ENCODE data around the gene SLC30A9.
A peak's percentile ranks its signal among the peaks of the same experiment; 100 is the strongest.

The SLC30A9 gene

DNA sequence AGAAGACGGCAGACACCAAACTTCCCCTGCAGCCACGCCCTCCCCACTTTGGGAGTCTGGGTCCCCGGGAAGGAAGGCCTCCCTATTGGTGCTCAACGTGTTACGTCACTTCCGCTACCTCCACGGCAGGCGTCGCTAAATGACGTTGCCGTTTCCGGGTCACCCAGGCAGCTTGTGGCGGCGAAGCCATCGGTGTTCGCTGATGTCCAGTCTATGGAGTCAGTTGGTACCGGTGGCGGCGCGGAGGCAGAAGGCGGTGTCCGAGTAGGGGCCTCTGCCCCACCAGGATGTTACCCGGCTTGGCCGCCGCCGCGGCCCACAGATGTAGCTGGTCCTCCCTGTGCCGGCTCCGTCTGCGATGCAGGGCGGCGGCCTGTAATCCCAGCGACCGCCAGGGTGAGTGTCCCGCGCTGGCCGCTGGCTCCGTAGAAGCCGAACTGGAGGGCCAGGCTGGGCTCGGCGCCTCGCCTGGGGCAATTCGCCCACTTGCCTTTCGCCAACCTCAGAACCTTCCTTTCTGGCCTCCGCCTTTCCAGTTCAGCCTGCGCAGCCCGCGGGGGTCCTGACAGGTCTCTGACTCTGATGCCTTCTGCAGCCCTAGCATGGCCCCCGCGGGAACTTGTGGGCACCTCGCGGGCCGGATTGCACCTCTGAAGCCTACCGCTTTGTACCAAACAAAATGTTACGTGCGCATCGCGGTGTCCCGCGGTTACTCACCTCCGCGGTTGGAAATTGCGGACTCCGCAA, at the start of gene SLC30A9:
SLC30A9 (plus strand) TSS at position 166 of the 747 bp plus-strand sequence; CDS start at position 288, 122 bp downstream.
- DNase-seq (ENCODE audit: low read depth) = peak; percentile 85

DNA sequence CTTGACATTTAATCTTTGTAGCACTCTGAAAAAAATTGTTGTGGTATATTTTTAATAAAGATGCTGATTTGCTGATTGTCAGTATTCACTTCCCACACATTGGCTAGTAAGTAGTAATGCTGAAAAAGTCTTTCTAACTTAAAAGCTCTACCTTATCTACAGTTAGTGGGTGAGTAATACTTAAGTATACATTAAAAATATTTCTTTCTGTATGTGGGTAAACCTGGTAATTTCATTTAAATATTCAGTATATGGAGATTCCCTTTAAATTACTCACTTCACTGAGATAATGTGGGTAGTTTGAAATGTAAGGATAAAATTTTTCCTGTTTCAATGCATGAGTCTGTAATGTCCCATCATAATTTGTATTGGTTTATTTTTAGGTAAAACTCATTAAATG, 49.5 kb upstream of the SLC30A9 start:
- no peak for DNase-seq (ENCODE audit: low read depth)

DNA sequence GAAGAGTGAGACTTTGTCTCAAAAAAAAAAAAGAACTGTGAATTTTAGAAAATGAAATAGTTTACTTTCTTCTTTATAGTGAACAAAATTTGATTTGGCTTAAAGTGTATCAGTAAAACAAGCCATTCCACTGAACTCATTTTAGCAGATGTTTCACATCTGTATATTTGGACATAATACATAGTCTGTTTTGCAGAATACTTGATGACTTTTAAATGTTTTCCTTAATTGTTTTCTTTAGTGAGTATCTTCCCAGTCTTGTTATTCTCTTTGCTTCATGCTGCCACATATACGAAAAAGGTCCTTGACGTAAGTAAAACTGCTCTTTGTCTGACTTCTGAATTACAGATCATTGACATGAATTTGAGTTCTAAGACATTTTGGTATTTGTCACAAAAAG, 46.8 kb upstream of the SLC30A9 start:
- no peak for DNase-seq (ENCODE audit: low read depth)

DNA sequence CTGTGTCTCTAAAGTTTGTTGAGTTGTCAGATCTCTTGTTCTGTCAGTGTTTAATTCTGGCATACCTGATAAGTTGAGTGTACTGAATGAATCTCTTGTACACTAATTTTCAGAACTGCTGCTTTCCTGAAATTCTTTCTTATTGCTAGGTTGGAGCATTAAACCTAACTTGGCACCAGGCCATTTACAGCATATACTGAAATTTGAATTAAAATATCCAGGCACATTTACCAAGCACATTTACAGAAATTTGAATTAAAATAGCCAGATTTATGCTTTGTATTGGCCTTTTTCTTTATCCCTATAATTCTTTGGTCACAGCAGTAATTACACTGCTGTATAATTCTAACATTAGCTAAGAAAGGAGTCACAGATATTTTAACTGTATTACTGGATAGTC, 46.2 kb upstream of the SLC30A9 start:
- DNase-seq (ENCODE audit: low read depth) = no peak

DNA sequence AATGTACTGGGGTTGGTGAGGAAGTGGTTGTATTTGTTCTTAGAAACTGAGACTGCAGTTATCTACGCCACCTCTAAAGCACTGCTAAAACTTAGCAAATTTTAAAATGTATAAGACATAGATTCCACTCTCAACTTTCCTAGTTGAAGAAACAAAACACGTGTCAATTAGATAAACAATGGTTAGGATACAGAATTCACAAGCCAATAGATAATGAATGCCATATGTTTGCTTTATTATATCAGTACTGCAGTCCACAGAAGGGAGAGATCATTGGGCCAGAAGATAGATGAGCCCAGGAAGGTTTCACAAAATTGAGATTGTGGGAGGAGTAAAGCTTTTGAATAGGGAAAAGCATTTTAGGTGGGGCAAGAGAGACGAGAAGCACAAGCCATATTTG, 40.8 kb upstream of the SLC30A9 start:
- DNase-seq (ENCODE audit: low read depth) = no peak

DNA sequence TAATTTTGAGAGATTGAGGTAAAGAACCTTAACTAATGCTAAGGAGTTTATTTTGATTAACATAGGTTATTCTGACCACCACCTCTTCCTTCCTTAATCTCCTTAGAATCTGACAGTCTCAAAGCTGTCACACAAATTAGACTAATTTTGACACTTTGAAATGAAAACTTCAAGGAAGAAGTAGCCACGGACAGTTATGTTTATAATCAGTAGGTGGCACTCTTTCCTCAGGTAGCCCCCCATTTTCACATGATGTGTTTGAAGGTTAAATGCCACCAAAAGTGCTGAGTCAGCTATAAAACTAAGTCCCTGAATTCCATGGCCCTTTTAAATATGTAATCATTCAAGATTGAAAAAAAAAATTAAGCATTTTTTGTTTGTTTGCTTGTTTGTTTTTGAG, 32.7 kb upstream of the SLC30A9 start:
- DNase-seq (ENCODE audit: low read depth) = no peak

DNA sequence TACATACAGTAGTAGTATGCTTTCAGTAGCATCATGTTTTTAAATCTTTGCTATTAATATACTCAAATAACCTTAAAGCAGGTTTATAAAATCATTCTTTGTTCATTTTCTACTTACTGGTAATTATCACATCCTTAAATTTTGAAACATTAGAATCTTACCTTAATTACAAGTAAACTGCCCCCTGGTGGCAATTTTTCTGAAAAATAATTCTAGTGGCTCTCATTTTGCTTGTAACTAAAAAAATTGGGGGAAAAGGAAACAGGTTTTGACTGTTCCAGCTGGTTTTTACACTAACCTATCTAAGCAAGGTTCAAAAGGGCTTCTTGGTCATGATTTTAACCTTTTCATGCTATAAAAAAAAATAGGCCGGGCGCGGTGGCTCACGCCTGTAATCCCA, 27.2 kb upstream of the SLC30A9 start:
- DNase-seq (ENCODE audit: low read depth) = no peak

DNA sequence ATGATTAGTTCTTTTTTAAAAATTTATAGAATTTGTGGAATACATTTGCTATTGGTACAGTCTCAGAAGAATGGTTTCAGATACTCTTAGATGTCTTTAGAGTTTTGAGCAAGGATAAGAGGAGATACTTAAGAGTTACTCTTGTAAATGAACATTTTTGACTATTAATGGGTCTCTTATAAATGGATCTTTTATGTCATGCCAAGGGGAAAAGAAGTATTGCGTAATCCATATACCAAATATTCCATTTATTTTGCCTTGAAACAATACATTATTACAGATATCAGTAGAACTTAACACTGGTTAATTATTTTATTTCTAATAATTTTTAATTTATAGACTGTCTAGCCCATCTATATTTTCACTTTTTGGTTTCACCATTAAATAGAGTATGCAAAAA, 25.9 kb upstream of the SLC30A9 start:
- no peak for DNase-seq (ENCODE audit: low read depth)

DNA sequence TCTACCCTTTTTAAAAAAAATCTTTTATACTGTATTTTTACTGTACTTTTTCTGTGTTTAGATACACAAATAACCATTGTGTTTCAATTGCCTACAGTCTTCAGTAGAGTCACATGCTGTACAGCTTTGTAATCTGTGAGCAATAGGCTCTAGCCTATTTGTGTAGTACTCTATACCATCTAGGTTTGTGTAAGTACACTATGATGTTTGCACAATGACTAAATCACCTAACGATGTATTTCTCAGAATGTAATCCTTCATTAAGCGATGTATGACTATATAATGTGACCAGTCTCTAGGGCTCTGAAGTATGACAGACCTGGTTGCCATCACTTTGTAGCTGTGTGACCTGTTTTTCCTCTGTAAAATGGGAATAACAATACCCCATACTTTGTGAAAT, 22.9 kb upstream of the SLC30A9 start:
- DNase-seq (ENCODE audit: low read depth) = no peak

DNA sequence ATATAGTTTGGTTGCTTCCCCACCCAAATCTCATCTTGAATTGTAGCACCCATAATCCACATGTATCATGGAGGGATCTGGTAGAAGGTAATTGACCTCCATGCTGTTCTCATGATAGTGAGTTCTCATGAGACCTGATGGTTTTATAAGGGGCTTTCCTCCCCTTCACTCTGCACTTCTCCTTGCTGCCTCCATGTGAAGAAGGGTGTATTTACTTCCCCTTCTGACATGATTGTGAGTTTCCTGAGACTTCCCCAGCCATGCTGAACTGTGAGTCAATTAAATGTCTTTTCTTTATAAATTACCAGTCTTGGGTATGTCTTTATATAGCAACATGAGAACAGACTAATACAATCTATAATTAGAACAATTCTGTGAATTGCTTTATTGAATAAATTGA, 20.7 kb upstream of the SLC30A9 start:
- no peak for DNase-seq (ENCODE audit: low read depth)

DNA sequence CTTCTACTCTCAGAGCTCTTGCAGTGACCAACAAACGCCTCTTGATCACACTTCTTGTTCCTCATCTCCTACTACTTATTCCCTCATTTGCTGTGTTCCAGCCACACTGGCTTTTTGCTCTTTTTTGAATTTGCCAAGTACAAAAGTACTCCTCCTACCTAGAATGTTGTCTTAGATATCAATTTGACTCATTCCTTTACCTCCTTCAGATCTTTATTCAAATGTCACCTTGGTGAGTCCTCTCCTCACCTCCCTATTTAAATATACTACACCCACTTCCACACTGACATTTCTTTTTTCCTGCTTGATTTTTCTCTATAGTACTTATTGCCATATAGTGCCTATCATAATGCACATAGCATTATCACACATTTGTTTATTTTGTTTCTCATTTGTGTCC, 15.0 kb upstream of the SLC30A9 start:
- no peak for DNase-seq (ENCODE audit: low read depth)

DNA sequence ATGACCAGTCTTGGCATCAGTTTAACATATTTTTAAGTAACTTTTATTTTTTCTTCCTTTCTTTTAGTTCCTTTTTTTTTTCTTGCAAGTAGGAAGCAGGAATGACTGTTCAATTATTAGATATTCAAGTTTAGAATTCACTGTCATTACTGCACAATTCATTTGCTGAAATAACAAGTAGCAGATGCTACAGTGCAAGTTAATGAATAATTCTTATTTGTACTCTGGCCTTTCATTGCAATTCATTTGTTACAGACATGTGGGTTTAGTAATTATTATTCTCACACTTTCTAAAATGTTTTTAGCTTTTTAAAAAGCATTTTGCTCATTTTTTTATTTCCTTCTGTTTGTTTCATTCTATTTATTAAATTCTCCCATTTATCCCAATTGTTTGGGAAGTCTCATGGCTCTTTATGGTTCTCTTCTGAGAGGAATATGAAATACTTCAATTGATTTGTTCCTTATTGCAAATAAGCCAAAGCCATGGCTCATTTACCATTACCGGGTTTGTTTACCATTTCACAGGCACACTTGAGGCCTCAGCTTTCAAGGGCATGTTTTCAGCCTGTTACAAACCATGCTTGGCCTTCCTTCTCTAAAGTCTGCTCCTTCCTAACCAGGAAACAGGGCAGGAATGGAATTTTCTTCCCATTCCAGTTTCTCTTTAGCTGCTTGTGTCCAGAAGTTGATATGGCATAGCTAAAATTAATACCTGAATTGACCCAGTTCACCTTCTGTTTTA, 13.4 kb upstream of the SLC30A9 start:
- no peak for DNase-seq (ENCODE audit: low read depth)

DNA sequence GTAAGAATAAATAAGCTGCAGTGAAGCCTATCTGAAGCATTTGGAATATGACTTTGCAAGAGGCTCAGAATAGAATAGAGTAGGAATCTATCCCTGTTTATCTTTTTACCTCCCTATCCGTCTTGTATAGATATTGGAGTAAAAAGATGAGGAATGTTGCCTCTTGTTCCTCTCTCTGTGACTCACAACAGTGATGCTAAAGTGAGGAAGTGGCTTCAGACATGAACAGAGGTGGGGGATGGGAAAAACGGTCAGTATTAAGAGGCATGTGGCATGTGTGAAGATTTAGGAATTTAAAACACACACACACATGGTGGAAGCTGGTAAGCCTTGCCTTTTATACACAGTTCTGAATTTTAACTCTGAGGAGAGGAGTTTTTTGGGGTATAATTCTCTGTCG, 12.6 kb upstream of the SLC30A9 start:
- DNase-seq (ENCODE audit: low read depth) = no peak

DNA sequence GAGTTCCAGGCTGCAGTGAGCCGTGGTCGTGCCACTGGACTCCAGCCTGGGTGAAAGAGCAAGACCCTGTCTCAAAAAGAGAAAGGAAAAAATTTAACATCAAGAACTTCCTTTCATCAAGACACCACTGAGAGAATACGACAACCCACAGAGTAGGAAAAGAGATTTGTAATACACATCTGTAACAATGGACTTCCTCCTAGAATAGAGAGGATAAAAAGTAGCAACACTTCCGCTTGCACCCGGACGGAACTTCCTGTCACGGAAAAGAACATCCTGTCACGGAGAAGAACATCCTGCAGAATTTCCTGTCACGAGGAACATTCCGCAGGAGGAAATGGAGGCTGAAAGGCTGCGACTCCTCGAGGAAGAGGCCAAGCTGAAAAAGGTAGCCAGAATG, 8.9 kb upstream of the SLC30A9 start, which contains the start of gene DCAF4L1:
DCAF4L1 (plus strand) TSS at position 301 of the 400 bp plus-strand sequence; CDS start at position 338, 37 bp downstream.
- DNase-seq (ENCODE audit: low read depth) = no peak

DNA sequence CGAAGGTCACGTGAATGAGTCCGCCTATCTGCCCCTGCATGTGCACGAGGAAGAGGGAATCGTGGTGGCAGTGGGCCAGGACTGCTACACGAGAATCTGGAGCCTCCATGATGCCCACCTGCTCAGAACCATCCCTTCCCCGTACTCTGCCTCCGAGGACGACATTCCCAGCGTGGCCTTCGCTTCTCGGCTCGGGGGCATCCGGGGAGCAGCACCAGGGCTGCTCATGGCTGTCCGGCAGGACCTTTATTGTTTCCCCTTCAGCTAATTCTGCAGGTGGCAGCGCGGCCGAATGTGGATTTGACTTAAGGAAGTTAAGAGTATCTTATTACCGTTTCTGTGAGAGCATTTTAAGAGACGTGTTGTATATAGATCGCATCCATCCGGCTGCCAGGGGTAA, 7.6 kb upstream of the SLC30A9 start:
- DNase-seq (ENCODE audit: low read depth) = no peak

DNA sequence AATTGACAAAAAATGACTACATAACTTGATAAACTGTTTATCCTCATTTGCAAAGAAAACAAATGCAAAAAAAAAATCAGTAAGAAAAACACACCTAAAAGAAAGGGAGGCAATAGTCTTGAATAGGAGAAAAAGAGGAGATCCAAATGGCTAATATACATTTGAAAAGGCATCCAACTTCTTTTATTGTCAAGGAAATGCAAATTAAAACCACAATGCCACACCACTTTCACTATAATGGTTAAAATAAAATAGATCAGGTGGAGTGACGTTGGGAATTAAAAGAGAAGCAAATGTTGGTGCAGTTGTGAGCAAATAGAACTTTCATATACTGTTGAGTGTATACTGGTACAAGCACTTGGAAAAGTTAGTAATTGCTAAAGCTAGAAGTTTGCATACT, 5.2 kb upstream of the SLC30A9 start:
- DNase-seq (ENCODE audit: low read depth) = no peak

DNA sequence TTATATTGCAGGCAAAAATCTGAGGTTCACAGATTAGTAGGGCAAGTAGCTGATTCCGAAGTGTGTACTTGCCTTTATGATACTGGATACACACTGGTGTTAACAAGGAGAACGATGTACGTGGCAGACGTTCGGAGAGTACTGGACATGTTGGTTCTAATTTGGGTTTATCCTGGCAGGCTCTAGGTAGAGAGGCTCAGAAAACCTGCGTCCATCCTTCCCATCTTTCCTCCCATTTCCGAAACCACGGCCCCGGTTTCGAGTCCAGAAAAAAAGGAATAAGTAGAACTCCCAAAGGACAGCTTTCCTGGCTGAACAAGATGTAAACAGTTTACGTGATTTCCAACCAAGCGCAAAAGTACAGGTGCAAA, 351 bp upstream of the SLC30A9 start:
- DNase-seq (ENCODE audit: low read depth) = no peak

DNA sequence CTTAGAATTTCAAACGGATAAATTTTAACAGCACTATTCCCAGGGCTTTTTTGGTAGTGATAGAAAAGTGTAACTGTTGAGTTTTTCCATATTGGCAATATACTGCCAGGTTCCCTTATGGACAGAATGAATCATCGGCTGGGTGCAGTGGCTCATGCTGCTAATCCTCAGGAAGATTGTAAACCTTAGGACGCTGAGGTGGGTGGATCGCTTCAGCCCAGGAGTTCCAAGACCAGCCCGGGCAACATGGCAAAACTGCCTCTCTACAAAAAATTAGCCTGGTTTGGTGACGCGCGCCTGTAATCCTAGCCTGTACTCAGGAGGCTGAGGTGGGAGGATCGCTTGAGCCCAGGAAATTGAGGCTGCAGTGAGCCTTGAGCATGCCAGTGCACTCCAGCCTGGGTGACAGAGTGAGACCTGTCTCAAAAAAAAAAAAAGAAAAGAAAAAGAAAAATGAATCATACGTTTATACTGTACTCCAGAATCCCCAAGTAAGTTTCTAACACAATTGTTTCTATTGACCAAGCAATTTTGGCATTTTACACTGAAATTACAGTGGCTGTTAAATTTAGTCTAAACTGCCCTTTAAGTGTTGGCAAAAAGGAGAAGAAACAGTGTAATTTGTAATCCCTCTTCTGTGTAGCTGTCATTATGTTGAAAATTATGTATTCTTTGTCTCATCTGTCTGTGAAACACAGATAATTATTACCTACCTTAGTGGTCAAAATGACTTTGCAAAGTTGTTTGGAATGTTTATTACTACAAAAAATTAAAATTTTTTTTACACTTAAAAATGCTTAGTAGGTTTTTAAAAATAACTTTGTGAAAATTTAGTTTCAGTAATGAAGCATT, 1.8 kb downstream of the SLC30A9 start:
- no peak for DNase-seq (ENCODE audit: low read depth)

DNA sequence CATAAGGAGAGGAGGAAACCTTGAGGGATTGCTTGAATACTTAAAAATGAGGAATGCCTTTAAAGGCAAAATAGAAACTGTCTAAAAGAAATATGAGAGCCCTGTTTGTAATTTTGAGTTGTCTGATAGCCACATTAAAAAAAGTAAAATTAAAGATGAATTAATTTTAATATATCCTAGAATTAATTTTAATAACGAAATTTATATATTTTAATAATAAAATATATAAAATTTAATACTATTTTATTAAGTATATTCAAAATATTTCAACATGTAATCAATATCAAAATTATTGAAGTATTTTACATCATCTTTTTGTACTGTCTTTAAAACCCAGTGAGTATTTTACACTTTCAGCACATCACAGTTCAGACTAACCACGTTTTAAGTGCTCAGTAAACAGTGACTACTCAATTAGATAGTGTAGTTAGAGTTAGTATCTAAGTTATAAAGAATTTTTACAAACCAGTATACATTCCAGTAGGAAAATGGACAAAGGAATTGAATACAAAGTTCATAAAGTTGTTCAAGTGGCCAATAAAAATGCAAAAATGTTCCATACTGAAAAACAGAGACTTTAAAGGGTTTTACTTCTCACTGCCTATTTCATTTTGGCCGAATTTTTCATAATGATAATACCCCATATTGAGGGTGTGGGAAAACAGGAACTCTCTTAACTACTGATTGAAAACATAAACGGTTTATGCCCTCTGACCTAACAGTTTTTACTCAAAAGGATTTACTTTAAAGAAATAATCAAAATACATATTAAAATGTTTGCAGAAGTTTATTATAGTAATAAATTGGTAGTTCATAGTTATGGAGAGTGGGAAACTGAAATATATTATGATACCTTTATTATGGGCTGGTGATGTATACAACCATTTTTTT, 2.9 kb downstream of the SLC30A9 start:
- DNase-seq (ENCODE audit: low read depth) = no peak

DNA sequence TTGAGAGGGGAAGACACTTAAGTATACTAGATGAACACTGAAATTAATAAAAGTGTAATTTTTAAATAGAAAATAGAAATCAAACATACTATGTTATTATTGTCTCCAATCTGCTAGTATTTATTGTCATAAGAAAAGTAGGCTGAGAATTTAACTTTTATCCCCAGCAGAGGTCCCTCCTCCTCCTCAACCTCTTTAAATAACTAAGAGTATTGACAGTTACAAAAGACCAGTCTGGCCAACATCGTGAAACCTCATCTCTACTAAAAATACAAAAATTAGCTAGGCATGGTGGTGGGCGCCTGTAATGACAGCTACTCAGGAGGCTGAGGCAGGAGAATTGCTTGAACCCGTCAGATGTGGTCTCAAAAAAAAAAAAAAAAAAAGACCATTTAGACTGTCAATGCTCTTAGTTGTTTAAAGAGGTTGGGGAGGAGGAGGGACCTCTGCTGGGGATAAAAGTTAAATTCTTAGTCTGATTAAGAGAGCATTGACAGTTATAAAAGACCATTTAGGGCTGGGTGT, 4.2 kb downstream of the SLC30A9 start:
- no peak for DNase-seq (ENCODE audit: low read depth)

DNA sequence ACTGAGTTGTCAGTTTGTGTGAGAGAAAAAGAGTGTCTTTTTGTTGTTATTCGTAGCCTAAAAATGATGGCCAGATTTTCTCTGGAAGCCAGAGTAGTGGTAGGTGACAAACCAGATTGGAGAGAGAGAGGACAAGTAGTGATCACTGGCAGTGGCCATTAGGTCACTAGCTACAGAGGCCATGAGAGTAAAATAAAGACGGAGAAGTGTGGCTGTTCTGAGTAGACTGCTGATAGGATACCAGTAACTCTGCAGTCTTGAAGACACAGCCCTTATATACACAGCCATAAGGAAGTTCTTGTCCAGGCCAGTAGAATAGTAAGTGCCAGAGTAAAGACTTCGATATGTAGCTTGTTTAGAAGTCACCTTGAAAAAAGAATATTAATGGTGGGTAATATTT, 7.7 kb downstream of the SLC30A9 start:
- DNase-seq (ENCODE audit: low read depth) = no peak
